Activated CD4-positive, CD25-positive, alpha-beta regulatory T cell treated with anti-CD3 and anti-CD28 coated beads, Interleukin-2, amount 50 U/mL, for 16 hours (primary cell): ENCODE measurements around the gene BRAT1.
"Not testable (repeated sequence)": the region's sequence is repeated elsewhere in the genome, so short reads cannot be mapped to it uniquely, and the experiment has no call there.

Experiments
- DNase-seq: peaks from one replicate; pipeline ENCODE4 v3.0.0-alpha.2; 2020; ENCODE audit warnings: low read depth, low spot score

BRAT1 gene

GRCh38 chr7:2563955-2564354 lies 8.6 kb upstream of the BRAT1 start:
- not testable (repeated sequence) for DNase-seq

- DNase-seq = no peak
Measured at GRCh38 chr7:2559283-2559950, 4.1 kb upstream of the BRAT1 start.

GRCh38 chr7:2558629-2559282 lies 3.4 kb upstream of the BRAT1 start, which contains the start of gene IQCE:
Gene IQCE (plus strand): TSS chr7:2558979. CDS start chr7:2559182, 203 bp downstream.
- peak; percentile 80 for DNase-seq

- no peak for DNase-seq
Measured at GRCh38 chr7:2554661-2555111, 638 bp downstream of the BRAT1 start.

GRCh38 chr7:2553831-2554581 lies 1.3 kb downstream of the BRAT1 start:
- DNase-seq = no peak

- DNase-seq = no peak
Measured at GRCh38 chr7:2553108-2553507, 2.2 kb downstream of the BRAT1 start.

GRCh38 chr7:2551418-2551817 lies 3.9 kb downstream of the BRAT1 start:
- no peak for DNase-seq

- DNase-seq = no peak
Measured at GRCh38 chr7:2546776-2547586, 8.3 kb downstream of the BRAT1 start.

- no peak for DNase-seq
Measured at GRCh38 chr7:2545746-2546425, 9.4 kb downstream of the BRAT1 start.

GRCh38 chr7:2544541-2545188 lies 10.7 kb downstream of the BRAT1 start:
- no peak for DNase-seq

GRCh38 chr7:2542916-2543871 lies 12.1 kb downstream of the BRAT1 start:
- DNase-seq = no peak

- no peak for DNase-seq
Measured at GRCh38 chr7:2542011-2542915, 13.1 kb downstream of the BRAT1 start.

GRCh38 chr7:2541291-2542010 lies 13.9 kb downstream of the BRAT1 start:
- no peak for DNase-seq

GRCh38 chr7:2540641-2541051 lies 14.7 kb downstream of the BRAT1 start:
- DNase-seq = no peak

GRCh38 chr7:2540133-2540532 lies 15.2 kb downstream of the BRAT1 start:
- DNase-seq = no peak

- DNase-seq = no peak
Measured at GRCh38 chr7:2539031-2539911, 16.1 kb downstream of the BRAT1 start.
